Left ventricle myocardium superior (tissue), 1 donor: Measurements from ENCODE around the gene WHRN. TPM values are rescaled to one million over a fixed set of nuclear protein-coding genes. Genes with fewer than 3 reads are reported as not detected.

ENCODE experiments used
- ATAC-seq: fragments of 200-7000 bp; cut with Tn5 transposase; one replicate; pipeline ENCODE4 v1.9.1; 2020; ENCODE audit warnings: mild to moderate bottlenecking, moderate library complexity
- DNase-seq: peaks from one replicate; pipeline ENCODE4 v3.0.0-alpha.2; 2020
- intact Hi-C: fragments of 100-400 bp; cut with micrococcal nuclease; formaldehyde crosslinking; loops from one replicate; pipeline ENCODE4 v1.11.0; 2022
- total RNA-seq: library from RNA; stranded (reverse); fragmentation: NEBNext Ultra II Directional; extraction: Animal tissue kit (Norgen Biotek cat#: 25700); gene quantifications from one replicate; pipeline ENCODE4 v1.2.1, GENCODE V29; 2021
- donor health status: DM: no; HTN: yes; CAD: no; lungs with severe emphysema.

WHRN gene
- total RNA-seq, 1 donor from 2014 or later = 0.57 TPM

GRCh38 chr9:114364134-114365041, 140.9 kb downstream of the WHRN start:
- no peak for ATAC-seq
- intact Hi-C loops = no loop called here
- no peak for DNase-seq

DNA sequence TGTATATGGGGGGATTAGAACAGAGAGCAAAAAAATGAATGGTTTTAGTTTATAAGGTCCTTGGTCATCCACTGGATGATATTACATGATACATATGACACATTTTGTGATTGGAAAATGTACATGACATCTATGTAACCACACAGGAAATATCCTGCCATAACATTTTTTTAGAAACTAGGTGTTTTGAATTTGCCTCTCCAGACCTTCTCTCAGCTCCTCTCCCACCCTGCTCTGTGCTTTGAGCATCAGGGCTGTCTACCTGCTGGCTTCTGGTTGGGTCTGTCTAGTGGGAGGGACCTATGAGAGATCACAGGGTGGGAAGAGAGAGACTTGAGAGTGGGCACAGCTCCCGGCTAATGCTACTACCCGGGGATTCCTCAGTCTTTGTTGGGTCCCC, 141.8 kb downstream of the WHRN start:
- ATAC-seq (no peak), DNase-seq (no peak)
- intact Hi-C loops = no loop called here

- intact Hi-C loops = no loop called here
- ATAC-seq (no peak), DNase-seq (no peak)
Observed at GRCh38 chr9:114362394-114362793, 142.9 kb downstream of the WHRN start.

DNA sequence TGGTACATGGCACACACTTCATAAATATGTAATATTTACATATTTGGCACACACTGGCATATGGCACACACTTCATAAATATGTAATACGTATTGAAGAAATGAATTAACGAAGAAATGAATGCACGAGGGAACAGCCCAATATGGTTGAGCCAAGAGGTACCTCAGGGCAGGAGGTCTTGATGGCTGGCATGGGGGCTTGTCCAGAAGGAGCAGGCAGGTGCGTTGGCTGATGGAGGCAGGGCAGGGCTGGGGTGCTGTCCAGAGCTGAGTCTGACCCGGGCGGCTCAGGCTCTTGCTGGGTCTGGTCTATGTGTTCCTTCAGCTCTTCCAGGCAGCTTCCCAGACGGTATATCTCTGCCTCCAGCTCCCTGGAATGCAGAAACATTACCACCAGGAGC, 143.7 kb downstream of the WHRN start:
- intact Hi-C loops = no loop called here
- no peak for ATAC-seq
- no peak for DNase-seq

- intact Hi-C loops = no loop called here
- DNase-seq (no peak), ATAC-seq (no peak)
Observed at GRCh38 chr9:114359801-114360200, 145.5 kb downstream of the WHRN start.

GRCh38 chr9:114357911-114358328, 147.4 kb downstream of the WHRN start:
- ATAC-seq (no peak), DNase-seq (no peak)
- intact Hi-C loops = no loop called here

DNA sequence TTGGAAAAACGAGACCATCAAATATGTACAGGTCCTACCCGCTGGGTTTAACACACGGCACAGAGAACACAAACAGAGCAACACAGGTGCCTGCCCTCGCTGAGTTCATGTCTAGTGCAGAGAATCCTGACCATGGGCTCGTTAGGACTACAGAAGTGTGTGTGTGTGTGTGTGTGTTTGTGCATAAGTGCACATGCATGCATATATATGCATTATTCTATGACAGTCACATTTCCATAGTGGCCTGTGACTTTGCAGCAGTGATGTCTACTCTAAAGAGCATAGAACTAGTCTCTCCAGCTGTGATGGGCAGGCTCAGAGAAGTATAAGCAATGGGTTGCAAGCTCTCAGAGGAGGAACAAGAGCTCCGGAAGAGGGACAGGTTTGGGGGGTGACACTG, 147.9 kb downstream of the WHRN start:
- DNase-seq (no peak), ATAC-seq (no peak)
- intact Hi-C loops = no loop called here

GRCh38 chr9:114356792-114357191, 148.5 kb downstream of the WHRN start:
- intact Hi-C loops = no loop called here
- ATAC-seq = peak; percentile 33
- no peak for DNase-seq

GRCh38 chr9:114355821-114356220, 149.5 kb downstream of the WHRN start:
- DNase-seq = no peak
- intact Hi-C loops = no loop called here
- no peak for ATAC-seq

Other genes starting within 250 kb of the WHRN start
- gene ORM1, start 182.4 kb downstream of the WHRN start, total RNA-seq = not detected
- gene ORM2, start 175.6 kb downstream of the WHRN start, total RNA-seq = not detected
- 5.1 TPM for gene AKNA, start 117.5 kb downstream of the WHRN start, total RNA-seq
- gene ATP6V1G1, start 82.3 kb upstream of the WHRN start, total RNA-seq = 64.4 TPM
- 4.0 TPM for gene TMEM268, start 105.8 kb upstream of the WHRN start, total RNA-seq
- gene TEX53, start 152.3 kb upstream of the WHRN start, total RNA-seq = not detected
- not detected for gene TEX48, start 176.7 kb upstream of the WHRN start, total RNA-seq